ENCODE measurements around the gene OR52K1.
"Not testable (repeated sequence)": the region's sequence is repeated elsewhere in the genome, so short reads cannot be mapped to it uniquely, and the experiment has no call there.

Gene OR52K1

DNA sequence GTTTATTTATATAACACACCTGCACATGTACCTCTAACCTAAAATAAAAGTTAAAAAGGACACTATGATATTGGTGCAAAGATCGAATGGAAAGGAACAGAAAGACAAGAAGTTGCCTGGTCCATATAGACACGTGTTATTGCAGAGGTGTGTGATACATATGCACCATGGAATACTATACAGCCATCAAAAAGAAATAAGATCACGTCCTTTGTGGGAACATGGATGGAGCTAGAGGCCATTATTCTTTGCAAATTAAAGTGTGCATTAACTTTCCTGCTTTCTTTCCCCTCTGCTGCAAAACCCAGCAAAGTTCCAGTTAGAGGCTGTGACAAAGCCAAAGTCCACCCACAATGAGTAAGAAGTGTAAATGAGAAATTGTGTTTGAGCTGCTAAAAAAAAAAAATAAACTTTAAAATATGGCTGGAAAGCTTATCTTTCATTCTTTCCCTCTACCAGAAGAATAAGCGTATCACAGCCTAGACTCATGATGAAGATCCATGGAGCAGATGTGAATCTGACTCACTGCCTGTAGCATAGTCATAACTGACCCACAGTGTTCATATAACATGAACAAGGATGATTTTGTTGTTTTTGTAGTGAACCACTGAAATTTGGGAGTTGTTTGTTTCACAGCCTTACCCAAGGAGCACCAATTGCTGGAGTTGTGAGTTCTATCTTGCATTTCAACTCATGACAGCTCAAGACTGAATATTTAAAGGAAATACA, 9.6 kb downstream of the OR52K1 start:
- DNase-seq = no peak

DNA sequence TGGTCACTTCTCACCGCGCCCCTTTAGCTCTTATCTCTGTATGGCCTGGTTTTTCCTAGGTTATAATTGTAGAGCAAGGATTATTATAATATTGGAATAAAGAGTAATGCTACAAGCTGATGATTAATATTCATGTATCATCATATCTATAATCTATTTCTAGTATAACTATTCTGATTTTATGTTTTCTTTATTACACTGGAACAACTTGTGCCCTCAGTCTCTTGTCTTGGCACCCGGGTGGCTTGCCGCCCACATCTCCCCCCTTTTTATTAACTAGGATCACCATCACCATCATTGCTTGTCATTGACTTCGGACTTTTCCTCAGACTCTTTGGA, 11.0 kb downstream of the OR52K1 start:
- no peak for DNase-seq

DNA sequence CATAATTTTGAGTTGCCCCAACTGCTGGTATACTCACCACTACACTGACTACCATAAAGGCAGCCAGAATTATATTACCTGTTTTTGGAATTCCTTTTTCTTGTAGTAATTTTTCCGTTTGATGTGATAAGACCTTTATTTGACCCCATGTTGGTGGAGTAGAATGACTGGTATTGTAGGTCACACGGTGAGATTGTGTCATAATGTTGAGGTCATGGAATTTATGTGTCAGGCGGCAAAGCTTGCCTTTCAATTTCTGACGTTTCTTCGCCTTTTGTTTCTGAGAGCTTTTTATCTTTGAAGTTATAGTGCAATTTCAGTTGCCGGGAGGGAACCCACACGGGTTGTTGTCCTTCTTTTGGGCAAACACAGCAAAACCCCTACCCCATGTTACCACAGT, 13.0 kb downstream of the OR52K1 start:
- DNase-seq = peak; percentile 18

DNA sequence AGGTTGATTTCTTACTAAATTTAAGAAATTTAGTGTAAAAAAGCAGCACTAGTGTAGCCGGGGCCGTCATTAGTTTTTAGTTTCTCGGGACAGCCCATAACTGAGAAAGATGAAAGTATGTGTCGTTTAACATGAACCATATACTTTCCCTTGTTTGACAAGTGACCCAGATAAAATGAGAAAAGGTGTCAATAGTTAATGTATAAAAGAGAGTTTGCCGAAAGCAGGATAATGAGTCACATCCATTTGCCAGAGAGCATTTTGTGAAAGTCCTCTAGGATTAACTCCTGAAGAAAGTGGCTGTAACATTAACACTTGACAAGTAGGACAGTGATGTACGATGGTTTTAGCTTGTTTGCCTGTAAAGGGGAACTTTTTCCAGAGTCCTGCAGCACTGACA, 13.5 kb downstream of the OR52K1 start:
- DNase-seq = no peak

DNA sequence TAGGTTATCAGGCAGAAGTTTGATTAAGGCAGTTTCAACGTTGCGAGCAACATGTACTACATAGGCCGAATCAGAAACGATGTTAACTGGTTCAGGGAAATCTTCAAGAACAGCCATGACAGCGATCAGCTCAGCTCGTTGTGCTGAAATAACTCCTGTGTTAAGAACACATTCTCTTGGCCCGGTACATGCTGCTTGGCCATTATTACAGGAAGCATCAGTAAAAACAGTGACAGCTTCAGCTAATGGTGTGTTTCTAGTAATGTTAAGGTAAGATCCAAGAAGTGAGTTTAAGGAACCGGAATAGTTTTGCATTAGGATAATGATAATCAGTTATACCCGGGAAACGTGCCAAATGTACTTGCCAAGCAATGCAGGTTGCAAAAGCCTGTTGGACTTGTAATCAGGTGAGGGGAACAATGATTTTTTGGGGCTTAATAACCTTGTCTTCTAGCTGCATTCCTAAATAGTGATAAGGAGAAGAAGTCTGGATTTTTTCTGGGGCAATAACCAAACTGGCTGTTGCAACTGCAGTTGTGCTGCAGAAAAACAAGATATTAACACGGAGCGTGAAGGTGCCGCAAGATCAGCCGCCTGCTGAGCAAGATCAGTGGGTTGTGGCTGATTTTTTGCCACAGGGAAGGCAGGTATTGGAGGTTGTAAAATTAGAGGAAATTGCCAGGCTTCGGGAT, 14.3 kb downstream of the OR52K1 start:
- DNase-seq = no peak

DNA sequence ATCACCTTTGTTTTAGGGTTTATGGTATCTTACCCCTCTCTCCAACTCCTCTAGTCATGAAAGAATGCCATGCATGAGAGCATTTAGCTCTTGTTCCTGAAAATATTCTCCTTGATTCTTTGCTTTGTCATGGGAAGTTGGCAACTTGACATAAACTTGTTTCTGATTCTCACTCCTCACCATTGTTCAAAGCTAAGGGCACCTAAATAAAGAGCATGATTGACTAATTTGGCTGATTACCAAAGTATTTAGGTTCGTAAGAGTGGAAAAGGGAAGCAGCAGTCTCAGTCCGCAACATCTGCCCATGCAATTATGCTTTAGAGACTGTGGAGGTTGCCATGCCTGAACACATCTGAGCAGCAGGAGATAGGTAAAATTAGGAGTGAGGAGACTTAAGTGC, 26.4 kb downstream of the OR52K1 start:
- DNase-seq = no peak

DNA sequence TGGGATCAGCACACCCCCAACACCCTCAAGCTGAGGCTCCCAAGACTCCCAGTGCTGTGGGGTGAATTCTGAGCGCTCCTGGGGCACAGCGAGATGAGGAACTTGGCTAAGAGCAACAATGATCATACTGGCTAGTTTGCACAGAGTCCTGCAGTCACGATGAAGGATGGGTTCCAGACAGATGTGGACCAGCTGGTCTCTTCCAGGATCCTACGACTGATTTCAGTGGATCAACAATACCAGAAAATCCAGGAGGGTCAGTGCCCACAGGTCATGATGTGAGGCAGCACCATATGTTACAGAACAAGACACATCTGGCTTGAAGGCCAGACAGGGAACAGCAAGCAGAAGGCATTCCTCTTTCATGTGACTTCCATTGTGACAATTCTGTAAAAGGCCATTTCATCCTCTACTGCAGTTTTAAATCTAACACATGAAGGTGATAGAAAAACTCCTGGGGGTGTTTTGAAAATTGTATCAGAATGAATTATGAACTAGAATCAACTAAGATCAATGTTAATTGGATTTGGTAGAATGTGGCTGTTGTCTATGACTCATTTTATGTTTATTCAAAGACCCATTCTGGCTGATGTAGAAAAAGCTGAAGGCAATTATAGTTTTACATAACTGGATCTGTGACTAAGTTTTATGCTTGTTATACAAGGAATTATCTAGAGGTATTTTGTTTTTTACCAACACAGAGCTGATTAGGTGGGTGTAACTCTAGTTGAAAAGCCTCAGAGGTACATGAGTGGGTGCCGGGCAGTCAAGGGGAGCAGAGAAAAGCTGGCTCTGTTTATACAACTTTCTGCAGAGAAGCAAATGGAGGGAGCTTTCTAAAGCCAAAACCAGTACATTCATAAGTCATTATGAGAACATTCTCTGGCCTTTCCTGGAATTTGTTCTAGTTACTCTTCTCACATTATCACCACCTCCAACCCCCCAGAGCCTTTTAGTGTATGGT, 29.1 kb downstream of the OR52K1 start:
- no peak for DNase-seq

DNA sequence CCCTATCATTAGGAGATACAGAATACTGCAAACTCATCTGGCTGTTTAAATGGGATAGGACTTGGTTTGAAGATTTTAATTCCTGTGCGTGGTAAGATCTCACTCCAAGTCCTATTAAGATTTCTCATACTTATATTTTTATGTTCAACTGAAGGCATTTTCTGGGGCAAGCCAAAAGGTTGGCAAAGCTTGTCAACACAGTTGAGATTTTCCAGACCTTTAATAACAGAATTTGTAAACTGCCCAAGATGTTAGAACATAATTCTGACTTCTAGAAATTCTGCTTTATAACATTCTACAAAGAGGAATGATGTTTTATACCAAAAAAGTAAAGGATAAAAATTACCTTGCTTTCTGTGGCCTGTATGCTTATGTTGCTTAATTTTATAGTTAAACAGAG, 31.8 kb downstream of the OR52K1 start:
- DNase-seq = no peak

DNA sequence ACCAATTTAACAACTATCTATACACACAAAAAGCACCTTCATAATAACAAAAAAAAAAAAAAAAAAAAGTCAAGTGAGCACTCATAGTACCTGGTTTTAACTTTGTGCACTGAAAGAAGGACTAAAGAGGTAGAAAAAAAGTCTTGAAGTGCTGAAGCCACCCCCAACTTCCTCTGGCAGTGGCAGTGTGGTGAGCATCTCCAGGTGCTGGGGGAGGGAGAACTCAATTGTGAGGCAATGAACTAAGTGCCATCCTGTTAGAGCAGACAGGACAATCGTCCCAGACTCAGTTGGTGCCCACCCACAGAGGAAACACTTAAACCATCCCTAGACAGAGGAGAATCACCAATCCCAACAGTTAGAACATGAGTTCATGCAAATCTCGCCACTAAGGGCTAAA, 39.9 kb downstream of the OR52K1 start:
- DNase-seq = no peak

DNA sequence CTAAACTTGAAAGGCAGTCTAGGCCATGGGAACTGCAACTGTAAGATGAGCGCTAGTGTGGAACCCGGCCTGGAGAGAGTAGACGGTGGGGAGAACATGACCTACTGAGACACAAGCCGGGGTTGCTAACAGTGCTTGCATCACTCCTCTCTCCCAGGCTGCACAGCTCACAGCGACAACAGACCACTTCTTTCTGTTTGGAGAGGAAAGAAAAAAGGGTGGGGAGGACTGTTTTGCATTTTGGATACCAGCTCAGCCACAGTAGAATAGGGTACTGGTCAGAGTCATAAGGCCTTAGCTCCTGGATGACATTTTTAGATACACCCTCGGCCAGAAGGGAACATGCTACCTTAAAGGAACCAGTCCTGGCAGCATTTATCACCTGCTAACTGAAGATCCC, 40.3 kb downstream of the OR52K1 start:
- no peak for DNase-seq

DNA sequence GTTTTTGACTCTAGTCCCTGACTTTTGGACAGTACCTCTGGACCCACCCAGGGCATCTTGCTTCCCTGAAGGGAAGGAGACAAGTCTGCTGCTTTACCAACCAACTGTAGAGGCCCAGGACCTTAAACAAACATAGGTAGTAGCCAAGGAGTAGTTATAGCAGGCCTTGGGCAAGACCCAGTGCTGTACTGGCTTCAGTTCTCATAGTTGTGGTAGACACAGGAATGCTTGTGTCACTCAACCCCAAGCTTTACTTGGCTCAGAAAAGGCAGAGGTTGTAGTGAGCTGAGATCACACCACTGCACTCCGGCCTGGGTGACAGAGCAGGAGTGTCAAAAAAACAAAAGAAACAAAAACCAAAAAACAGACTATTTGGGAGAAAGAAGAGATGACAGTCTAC, 41.2 kb downstream of the OR52K1 start:
- DNase-seq = no peak

DNA sequence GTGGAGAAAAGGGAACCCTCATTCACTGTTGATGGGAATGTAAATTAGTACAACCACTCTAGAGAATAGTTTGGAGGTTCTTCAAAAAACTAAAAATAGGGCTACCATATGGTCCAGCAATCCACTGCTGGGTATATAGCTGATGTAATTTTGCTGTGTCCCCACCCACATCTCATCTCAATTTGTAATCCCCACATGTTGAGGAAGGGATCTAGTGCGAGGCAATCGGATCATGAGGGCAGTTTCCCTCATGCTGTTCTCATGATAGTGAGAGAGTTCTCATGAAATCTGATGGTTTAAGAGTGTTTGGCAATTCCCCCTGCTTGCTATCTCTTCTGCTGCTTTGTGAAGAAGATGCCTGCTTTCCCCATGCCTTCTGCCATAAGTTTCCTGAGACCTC, 45.5 kb downstream of the OR52K1 start:
- no peak for DNase-seq

DNA sequence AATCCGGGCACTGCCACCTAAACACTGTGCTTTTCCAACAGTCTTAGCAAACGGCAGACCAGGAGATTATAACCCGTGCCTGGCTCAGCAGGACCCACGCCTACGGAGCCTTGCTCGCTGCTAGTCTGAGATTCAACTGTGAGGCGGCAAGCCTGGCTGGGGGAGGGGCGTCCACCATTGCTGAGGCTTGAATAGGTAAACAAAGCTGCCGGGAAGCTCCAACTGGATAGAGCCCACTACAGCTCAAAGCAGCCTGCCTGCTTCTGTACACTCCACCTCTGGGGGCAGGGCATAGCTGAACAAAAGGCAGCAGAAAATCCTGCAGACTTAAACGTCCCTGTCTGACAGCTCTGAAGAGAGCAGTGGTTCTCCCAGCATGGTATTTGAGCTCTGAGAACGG, 49.2 kb downstream of the OR52K1 start:
- DNase-seq = not testable (repeated sequence)

DNA sequence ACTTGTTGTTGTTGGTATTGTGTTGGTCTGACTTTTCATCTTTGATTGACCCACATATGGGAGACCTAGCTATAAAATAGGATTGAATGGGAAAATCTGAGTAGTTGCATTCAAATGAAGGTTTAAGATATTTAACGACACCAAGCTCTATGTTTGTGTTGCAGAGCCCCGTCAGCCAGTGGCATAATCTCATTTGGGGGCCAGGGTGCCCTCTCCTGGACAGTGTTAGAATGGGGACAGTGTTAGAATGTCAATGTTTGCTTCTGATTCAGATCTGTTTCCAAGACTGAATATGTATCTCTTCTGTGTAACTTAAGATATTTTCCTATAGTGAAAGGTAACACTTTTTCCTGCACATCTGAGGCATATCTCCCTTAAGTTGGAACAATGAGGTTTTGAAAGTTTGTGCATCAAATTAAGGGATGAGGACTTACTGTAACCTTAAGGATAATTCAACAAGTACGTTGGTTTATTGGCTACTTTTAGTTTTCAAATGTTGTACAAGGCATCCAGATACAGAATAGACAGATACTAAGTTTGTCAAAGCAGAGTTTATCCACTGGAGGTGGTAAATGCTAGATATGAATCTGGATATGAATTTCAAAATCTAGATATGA, 57.3 kb downstream of the OR52K1 start:
- peak; percentile 28 for DNase-seq

DNA sequence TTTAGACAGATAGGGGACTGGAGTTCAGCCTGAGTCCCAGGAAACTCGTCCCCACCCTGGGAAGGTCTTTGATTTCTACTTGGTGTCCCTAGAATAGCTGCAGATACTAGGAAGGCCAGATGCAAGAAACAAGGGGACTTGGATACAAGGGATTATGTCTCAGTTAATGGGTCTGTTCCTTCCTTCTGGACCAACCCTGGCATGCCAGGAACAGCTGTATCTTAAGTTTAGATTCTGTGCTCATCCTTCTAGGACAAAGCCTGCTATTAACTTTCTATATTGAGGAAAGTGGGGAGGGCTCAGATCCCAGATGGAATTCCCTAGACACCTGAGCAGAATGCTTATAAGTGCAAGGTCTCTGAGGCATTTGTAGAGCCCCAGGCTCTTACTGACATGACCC, 58.6 kb downstream of the OR52K1 start:
- no peak for DNase-seq

Data from stimulated activated CD4-positive, alpha-beta T cell treated with anti-CD3 and anti-CD28 coated beads, Interleukin-1b, Interleukin-23, amount 100 ng/mL, for 48 hours (primary cell).